ENCODE results near the gene MCHR2. TPM values are rescaled to one million over a fixed set of nuclear protein-coding genes. Genes with fewer than 3 reads are reported as not detected.

MCHR2 gene
- total RNA-seq, 1 experiment from 2014 or later: not detected

DNA sequence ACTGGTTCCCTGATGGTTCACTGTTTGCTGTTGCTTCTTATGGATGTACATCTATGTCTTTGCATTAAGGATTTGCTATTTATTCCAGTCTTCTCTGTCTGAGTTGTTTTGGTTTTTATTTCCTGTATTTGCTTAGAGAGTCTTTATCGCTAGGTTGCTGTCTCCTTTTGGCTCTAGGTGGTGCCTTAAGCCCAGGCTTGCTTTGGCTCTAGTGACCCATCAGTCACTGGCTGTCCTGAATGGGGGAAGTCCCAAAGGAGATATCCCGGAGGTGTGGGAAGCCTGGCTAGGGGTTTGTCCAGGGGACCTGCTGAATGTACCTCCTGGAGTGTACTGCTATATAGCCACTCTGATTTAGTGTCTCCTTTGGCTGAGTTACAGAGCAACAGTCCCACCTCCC is 53.4 kb downstream of the MCHR2 start:
- in situ Hi-C loops (cut with HindIII; ENCODE audit: low pct_unique_long_range_greater_than_20kb, low sequenced_read_pairs): no loop called here
- DNase-seq (ENCODE audit: low read depth): no peak

DNA sequence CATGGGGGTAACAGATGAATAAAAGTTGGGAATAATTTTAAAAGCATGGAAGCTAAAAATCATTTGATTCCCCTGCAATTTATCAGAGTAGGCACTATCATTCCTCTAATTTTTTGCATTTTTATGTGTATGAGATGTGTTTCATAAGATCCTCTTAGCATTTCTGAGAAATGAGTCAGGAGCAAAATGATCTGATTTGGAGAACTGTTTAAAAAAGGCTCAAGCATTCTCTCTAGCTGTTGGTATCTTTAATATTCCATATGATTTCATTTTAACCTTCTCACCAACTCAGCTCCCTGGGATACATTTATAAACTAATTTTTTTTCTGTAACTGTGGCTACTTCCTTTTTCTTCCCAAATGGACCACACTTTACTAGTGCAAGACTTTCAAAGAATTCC is 60.9 kb downstream of the MCHR2 start:
- in situ Hi-C loops (cut with HindIII; ENCODE audit: low pct_unique_long_range_greater_than_20kb, low sequenced_read_pairs): no loop called here
- DNase-seq (ENCODE audit: low read depth): no peak

DNA sequence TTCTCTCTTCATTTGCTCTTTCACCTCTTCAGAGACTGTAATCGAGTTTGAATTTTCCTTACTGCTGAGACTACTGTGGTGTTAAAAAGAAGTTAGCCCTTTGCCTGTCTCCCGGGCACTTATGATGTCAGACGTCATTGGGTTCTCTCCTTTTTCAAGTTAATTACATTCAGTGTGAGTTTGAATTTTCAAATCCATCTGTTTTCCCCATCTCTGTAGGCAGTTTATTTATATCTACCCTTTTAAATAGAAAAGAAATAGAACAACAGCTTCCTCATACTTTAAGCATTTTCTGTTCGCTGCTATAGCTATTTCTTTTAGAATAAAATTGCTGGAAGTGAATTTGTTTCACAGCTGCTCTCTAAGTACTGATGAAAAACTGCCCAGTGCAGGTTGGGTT is 81.4 kb downstream of the MCHR2 start:
- in situ Hi-C loops (cut with HindIII; ENCODE audit: low pct_unique_long_range_greater_than_20kb, low sequenced_read_pairs): no loop called here

DNA sequence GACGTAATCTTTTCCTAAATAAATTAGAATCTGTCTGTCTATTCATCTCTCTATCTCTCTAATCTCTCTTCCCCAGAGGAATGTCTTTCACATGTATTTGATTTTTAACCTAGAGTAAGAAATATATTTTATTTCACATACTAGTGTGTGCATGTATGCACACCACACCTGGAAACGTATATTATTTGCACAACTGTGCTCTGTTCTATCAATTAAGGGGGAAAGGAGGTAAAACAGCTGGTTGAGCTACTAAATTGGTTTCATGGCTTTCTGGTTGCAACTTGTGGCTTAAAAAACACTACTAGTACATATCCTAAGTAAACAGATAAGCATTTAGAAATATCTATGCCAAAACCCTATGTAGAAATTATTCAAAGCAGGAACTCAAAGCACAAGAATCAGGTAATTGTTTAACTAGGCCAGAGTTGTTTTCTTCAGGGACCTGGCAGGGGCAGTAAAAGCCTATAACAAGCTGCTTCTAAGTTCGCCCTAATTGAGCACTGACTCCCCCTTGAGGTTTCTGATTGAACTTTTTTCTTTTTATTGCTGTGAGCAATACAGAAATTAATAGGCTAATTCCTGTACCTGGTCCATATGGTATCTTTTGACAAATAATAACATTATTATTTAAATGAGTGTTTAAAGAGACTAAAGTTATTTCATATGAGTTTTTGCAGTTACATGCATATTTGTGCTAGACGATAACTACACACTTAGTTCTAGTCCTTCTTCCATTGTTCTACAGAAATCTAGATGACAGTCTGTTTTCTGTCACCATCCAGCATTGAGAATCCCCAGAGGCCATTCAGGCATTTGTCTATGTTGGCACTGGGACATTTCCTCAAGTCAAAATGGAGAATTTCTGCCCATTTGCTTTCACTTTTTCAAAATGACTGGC is 88.6 kb downstream of the MCHR2 start:
- in situ Hi-C loops (cut with HindIII; ENCODE audit: low pct_unique_long_range_greater_than_20kb, low sequenced_read_pairs): no loop called here
- peak; percentile 37 for DNase-seq (ENCODE audit: low read depth)

More for the DNA sequence above, 81.4 kb downstream of the MCHR2 start:
- no peak for DNase-seq (ENCODE audit: low read depth)

DNA sequence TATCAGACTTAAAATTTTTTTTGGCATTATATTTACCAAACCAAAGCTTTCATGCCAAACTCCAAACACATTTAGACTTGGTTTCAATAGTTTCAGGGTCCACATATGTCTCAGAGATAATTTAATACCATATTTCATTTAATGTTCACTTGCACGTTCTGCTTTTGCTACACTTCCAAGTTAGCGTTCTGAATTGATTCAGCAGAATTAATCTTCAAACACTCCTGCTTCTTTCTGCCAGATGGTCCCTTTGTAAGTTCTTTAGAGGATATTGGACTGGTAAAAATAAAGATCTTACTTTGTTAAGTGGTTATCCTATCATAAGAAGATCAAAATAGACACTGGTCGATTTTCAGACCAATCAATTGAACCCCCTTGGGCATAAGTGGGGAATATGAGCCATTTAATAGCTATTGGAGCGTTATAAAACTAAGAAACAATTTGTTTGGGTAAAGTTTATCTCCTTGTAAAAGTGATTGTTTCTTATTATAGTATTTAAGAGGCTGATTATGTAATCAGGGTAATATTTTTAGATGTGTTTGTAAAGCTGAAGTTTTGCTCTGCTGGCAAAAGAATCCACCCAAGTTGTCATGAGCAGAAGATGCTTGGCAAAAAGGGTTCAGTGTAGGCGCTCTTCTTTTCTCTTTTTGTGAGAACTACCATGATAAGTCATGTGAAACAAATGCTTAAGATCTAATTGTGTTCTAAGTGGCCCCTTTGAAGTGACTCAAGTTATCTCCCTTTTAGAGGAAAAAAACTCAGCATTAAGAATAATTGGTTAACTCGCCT is 92.2 kb downstream of the MCHR2 start:
- in situ Hi-C loops (cut with HindIII; ENCODE audit: low pct_unique_long_range_greater_than_20kb, low sequenced_read_pairs): no loop called here
- no peak for DNase-seq (ENCODE audit: low read depth)

DNA sequence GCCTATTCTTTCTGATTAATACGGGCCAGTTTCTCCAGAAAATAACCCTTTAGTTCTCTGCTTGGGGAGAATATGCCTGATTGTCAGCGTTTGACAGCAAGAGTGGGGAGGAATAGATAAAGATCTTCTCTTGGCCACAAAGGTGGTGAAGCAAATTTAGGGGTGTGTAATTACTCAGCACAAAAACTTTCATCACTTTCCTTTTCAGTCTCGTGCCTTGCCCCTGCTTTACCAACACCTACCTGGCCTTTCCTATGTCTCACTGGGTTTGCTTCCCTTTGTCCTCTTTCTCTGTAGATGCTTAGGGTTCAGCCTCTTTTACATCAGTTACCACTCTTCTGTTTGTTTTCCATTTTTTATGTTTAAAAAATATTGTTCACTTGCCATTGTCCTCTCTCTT is 99.2 kb downstream of the MCHR2 start:
- in situ Hi-C loops (cut with HindIII; ENCODE audit: low pct_unique_long_range_greater_than_20kb, low sequenced_read_pairs): no loop called here
- no peak for DNase-seq (ENCODE audit: low read depth)

DNA sequence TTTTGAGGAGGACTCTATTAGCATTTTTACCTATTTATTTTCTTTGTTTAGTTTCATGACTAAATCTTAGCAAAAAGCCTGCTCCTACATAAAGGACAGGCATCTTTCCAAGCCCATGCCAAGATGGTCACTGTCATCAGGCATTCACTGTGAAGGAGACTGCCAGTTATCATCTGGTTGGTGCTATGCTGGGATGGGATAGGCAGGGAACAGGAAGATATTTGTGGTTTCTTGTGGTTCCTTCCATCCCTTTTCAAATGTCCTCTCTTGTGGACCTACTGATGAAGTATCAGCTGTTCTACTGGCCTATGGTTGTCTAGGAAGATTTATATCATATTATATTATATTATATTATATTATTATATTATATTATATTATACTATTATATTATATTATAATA is 107.0 kb downstream of the MCHR2 start:
- in situ Hi-C loops (cut with HindIII; ENCODE audit: low pct_unique_long_range_greater_than_20kb, low sequenced_read_pairs): no loop called here
- no peak for DNase-seq (ENCODE audit: low read depth)

DNA sequence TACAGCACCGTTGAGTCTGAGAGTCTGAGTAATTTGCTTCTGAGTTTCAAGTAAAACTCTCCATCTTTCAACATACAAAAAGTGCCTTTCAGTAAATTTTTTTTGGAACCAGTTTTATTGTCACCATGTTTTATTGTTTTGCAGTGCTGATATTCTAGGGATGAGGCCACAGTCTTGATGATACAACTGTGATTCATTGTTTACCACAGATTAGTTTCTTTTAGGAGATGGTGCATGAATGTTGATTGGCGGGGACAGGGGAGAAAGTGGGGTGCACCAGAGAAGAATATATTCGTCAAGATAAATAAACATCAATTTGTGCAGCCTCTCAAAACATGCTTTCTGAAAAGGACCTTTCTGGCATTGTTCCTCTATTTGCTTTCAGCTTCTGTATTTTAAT is 109.0 kb downstream of the MCHR2 start:
- in situ Hi-C loops (cut with HindIII; ENCODE audit: low pct_unique_long_range_greater_than_20kb, low sequenced_read_pairs): no loop called here
- no peak for DNase-seq (ENCODE audit: low read depth)

DNA sequence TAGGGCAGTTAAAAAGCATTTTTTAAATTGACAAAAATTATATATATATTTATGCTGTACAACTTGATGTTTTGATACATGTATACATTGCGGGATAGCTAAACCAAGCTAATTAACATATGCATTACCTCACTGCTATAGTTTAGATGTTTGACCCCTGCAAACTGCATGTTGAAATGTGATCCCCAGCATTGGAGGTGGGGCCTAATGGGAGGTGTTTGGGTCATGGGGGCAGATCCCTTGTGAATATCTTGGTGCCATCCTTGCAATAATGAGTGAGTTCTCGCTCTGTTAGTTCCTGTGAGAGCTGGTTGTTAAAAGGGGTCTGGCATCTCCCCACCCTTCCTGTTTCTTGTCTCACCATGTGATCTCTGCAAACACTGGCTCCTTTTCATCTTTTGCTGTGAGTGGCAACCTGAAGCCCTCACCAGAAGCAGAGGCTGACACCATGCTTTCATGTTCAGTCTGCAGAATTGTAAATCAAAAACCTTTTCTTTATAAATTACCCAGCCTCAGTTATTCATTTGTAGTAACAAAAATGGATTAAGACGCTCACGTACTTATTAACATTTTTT is 111.8 kb downstream of the MCHR2 start:
- DNase-seq (ENCODE audit: low read depth): no peak
- in situ Hi-C loops (cut with HindIII; ENCODE audit: low pct_unique_long_range_greater_than_20kb, low sequenced_read_pairs): no loop called here

DNA sequence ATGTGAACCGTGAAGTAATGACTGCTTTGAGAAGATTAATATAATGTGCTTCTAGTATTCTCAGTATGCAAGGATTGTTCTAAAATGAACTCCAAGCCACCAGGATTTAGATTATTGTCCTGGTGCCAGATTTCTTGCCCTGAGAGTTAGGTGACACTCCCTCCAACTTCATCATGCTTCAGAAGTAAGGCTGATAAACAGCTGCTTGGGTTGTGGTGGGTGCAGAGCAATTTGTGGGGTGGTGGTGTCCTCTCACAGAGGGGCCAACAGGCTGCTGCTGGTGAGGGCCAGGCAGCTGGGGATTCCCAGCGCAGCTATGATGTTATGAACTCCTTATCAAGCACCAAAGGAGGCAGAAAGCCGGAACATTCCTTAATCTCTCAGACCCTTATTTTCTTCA is 114.6 kb downstream of the MCHR2 start:
- DNase-seq (ENCODE audit: low read depth): no peak
- in situ Hi-C loops (cut with HindIII; ENCODE audit: low pct_unique_long_range_greater_than_20kb, low sequenced_read_pairs): no loop called here

DNA sequence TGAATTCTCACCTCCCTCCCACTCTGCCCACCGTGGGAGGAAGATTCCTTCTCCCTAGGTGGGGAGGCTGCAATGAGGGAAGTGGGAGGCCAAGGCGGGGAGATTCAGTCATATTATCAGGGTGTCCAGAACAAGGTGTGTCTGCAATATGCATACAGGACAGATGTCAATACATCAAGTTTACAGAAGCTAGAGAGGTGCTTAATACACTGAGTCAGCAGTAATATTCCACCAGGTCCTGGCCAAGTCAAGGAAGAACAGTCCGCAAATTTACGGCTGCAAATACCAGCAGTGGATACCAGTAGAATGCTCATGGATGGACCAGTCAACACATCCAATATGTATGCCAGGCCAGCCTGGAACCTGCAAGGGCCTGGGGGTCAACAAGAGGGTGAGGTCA is 119.0 kb downstream of the MCHR2 start:
- in situ Hi-C loops (cut with HindIII; ENCODE audit: low pct_unique_long_range_greater_than_20kb, low sequenced_read_pairs): no loop called here
- no peak for DNase-seq (ENCODE audit: low read depth)

DNA sequence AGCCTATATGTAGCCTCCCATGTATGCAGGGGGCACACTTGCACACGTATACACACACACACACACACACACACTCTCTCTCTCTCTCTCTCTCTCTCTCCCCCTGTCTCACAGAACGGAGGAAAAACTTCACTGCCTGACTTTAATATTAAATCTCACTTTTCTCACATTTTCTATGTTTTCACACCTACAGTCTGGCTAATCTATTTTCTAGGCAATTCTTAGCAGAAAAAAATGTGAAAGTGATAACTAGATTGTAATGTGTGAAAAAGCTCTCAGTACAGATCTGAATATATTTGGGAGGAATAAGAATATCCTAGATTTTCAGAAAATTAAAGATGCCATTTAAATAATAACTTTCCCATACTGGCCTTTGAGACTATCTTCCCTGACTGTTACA is 120.9 kb downstream of the MCHR2 start:
- in situ Hi-C loops (cut with HindIII; ENCODE audit: low pct_unique_long_range_greater_than_20kb, low sequenced_read_pairs): no loop called here

DNA sequence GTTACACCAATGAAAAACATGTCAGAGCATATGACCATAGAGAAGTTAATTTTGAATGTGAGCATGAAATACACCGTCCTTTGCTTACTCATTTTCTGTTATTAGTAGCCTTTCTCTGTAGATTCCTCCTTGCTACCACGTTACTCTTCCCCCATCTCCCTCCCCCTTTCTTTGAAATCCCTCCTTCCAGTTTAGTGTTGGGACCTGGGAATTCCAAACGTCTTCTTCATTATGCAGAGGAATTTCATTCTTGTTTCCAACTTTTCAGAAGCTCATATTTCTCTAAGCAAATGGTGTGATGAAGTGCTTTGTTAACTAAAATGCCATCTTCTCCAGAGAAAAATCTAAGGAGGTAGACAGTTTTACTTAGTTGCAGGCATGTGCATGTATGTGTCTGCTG is 122.4 kb downstream of the MCHR2 start:
- DNase-seq (ENCODE audit: low read depth): no peak
- in situ Hi-C loops (cut with HindIII; ENCODE audit: low pct_unique_long_range_greater_than_20kb, low sequenced_read_pairs): no loop called here

More for the DNA sequence above, 120.9 kb downstream of the MCHR2 start:
- no peak for DNase-seq (ENCODE audit: low read depth)
